GM21619 (cell line): ENCODE results near the gene GATAD2A.

Experiments used
- ATAC-seq: cut with Tn5 transposase; IDR thresholded peaks from one replicate; pipeline ENCODE4 v1.9.1; 2021; ENCODE audit not compliant: unreplicated experiment

Gene GATAD2A

GRCh38 chr19:19542507-19542906 is 137.0 kb downstream of the GATAD2A start:
- ATAC-seq = no peak

GRCh38 chr19:19543101-19543500 is 137.6 kb downstream of the GATAD2A start:
- ATAC-seq = no peak

DNA sequence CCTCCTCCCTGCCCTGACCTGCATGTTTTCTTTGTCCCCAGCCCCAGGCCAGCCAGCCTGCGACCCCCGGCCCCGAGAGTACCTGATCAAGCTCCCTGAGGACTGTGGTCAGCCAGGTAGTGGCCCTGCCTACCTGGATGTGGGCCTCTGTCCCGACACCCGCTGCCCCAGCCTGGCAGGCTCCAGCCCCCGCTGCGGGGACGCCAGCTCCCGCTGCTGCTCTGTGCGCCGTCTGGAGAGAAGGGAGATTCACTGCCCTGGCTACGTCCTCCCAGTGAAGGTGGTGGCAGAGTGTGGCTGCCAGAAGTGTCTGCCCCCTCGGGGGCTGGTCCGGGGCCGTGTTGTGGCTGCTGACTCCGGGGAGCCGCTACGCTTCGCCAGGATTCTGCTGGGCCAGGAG is 138.2 kb downstream of the GATAD2A start:
- ATAC-seq = no peak

- no peak for ATAC-seq
These were observed 138.9 kb downstream of the GATAD2A start for GRCh38 chr19:19544257-19544953.

DNA sequence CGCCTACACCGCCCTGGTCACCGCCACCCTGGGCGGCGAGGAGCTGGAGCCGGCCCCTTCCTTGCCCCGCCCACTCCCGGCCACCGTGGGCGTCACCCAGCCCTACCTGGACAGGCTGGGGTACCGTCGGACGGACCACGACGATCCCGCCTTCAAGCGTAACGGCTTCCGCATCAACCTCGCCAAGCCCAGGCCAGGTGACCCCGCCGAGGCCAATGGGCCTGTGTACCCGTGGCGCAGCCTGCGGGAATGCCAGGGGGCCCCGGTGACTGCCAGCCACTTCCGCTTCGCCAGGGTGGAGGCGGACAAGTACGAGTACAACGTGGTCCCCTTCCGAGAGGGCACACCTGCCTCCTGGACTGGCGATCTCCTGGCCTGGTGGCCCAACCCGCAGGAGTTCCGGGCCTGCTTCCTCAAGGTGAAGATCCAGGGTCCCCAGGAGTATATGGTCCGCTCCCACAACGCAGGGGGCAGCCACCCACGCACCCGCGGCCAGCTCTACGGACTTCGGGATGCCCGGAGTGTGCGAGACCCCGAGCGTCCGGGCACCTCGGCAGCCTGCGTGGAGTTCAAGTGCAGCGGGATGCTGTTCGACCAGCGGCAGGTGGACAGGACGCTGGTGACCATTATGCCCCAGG is 139.6 kb downstream of the GATAD2A start:
- no peak for ATAC-seq

- no peak for ATAC-seq
These were observed 140.2 kb downstream of the GATAD2A start for GRCh38 chr19:19545707-19546106.

- ATAC-seq = no peak
These were observed 141.3 kb downstream of the GATAD2A start for GRCh38 chr19:19546751-19547162.

DNA sequence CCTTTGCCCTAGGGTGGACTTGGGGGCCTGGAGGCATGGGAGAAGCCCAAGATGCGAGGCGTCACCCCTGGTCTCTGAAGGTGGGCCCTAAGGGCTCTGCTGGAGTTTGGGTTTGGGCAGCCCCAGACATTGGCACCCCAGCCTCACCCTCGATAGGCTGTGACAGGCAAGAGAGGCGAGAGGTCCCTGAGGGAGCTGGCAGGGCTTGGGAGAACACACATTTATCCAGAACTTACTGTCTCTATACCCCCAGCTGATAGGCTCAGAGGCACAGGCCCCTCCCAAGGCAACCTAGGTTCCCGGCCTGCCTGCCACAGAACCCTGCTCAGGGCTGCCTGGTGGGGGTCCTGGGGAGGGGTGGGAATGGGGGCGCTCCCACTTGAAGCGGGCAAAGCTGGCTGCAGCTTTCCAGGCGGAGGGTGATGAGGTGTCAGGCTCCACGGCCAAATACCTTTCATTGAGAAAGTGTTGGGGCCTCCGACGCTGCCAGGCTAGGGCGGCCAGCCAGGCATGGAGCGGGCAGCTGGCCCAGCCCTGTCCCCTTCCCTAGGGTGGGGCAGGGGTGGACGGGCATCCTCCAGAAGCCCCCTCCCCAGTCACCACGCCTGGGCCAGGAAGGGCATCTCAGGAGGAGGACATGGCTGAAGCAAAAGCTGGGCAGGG is 142.3 kb downstream of the GATAD2A start:
- no peak for ATAC-seq

DNA sequence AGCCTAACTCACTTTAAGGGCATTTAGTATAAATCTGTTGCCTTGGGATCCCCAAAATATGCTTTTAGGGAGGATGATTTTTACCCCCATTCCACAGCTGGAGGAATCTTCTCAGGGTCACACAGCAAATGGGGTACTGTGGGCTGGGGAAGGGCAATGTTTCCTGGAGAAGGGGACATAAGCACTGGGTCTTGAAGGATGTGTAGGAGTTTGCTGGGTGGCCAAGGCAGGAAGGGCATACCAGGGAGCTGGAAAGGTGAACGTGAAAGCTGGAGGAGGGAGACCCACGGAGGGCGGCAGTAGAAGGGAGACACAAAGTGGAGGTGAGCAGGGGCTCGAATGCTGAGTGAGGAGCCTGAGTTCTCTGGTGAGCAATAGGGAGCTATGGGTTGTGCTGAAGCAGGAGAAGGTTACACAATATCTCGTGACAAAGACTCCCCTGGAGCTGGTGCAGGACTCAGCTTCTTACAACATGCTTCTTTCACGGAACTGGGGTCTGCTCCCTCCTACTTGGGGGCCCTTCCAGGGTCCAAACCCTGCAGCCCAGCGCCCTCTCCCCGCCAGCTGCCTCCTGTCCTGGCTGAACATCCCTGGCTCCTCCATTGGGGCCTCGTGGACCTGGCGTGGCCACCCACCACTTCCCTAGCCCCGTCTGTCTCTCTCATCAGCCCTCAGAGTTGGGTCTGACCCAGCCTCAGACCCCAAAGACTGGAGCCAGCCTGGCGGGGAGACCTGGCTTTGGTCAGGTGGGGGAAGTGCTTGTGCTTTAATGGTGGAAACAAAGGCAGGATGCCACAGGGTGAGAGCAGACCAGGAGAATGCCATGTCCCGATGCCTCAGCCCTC is 143.7 kb downstream of the GATAD2A start:
- no peak for ATAC-seq

DNA sequence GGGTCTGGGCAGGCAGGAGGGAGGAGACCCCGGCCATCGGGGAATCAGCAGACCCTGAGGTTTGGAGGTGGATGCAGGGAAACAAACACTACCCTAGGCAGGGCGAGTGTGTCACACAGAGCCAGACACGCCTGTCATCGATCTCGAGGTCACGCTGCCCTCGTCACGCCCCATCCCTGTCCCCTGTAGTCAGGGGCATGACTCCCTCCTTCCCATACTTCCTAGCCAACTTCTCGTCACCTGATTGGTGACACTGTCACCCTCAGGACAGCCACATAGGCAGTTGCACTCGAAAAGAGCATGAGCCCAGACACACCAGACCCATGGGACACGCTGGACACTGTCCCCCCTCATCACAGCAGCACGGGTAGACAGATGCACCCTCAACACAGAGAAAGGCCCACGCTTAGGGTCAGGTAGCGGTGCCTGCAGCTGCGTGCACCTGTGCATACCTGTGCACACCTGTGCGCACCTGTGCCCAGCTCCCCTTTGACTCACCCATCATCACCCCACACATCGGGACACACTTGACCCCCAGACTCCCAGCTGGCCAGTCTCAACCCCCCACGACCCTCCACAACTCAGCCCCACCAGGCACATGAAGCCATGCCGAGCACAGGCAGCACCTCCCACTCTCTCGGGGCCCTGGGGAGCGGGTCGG is 144.5 kb downstream of the GATAD2A start:
- no peak for ATAC-seq

- ATAC-seq = no peak
These were observed 145.0 kb downstream of the GATAD2A start for GRCh38 chr19:19550485-19550929.

GRCh38 chr19:19550972-19551852 is 145.7 kb downstream of the GATAD2A start:
- no peak for ATAC-seq

- no peak for ATAC-seq
These were observed 146.3 kb downstream of the GATAD2A start for GRCh38 chr19:19551853-19552192.

DNA sequence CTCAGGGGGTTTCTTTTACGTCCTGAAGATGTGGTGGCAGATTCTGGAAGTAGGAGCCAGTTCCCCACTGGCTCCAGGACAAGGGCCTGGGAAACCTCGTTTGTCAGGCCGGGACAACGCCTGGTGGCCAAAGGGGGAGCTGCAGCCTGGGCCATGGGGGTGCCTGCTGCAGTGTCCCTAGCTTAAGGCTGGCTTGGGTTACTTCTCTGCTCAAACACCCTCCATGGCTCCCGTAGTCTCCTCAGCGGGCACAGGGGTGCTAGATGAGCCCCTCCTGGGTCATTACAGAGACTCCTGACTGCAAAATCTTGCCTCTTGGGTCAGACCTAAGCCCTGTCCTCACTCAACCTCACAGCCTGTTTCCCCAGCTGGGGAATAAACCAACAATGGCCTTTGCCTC is 147.3 kb downstream of the GATAD2A start:
- ATAC-seq = no peak

DNA sequence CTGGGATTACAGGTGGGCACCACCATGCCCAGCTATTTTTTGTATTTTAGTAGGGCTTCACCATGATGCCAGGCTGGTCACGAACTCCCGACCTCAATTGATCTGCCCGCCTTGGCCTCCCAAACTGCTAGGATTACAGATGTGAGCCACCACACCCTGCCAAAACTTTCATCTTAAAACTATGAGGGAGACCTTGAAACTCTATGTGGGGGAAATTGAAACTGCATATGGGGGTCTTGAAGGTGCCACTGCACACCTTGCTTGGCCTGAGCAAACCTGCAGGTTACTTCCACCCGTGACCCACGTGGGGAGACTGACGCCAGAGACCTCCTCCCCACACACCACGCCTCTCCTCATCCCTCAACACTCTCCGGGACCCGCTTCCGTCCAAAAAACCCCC is 148.2 kb downstream of the GATAD2A start:
- no peak for ATAC-seq

GRCh38 chr19:19554074-19555023 is 148.9 kb downstream of the GATAD2A start:
- no peak for ATAC-seq

DNA sequence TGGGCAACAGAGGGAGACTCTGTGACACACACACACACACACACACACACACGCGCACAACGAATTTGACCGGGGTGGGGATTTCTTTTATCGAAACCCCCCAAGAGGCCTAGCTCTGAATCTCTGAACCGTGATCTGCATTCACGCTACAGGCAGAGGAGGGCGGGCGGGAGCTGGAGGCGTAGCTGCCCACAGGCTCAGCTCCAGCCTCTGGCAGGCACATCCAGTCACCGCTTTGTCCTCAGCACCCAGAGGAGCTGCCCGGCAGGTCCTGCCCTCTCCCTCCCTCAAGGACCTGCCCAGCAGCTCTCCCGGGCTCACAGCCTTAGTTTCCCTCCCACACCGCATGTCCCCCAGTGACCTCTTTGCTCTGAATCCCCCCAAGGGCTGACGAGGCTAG is 152.6 kb downstream of the GATAD2A start:
- no peak for ATAC-seq
